GM21515 (cell line): ENCODE measurements around the gene NRSN2.
A peak's percentile ranks its signal among the peaks of the same experiment; 100 is the strongest.
"Not testable (repeated sequence)": the region's sequence is repeated elsewhere in the genome, so short reads cannot be mapped to it uniquely, and the experiment has no call there.

Experiments used
- ATAC-seq: cut with Tn5 transposase; IDR thresholded peaks from one replicate; pipeline ENCODE4 v1.9.1; 2021; ENCODE audit not compliant: unreplicated experiment

Gene NRSN2

GRCh38 chr20:373171-373890, 26.4 kb downstream of the NRSN2 start:
- no peak for ATAC-seq

- ATAC-seq = no peak
These were observed 28.5 kb downstream of the NRSN2 start for GRCh38 chr20:375265-375889.

GRCh38 chr20:376089-376488, 29.2 kb downstream of the NRSN2 start:
- ATAC-seq = no peak

- ATAC-seq = no peak
These were observed 29.8 kb downstream of the NRSN2 start for GRCh38 chr20:376750-377149.

- ATAC-seq = not testable (repeated sequence)
These were observed 30.7 kb downstream of the NRSN2 start for GRCh38 chr20:377578-377977.

- no peak for ATAC-seq
These were observed 32.0 kb downstream of the NRSN2 start for GRCh38 chr20:378961-379336.

GRCh38 chr20:380763-381580, 34.1 kb downstream of the NRSN2 start:
- ATAC-seq = peak; percentile 64

GRCh38 chr20:381581-382290, 34.8 kb downstream of the NRSN2 start:
- ATAC-seq = peak; percentile 61

GRCh38 chr20:382291-383115, 35.6 kb downstream of the NRSN2 start:
- ATAC-seq = peak; percentile 3

- no peak for ATAC-seq
These were observed 37.0 kb downstream of the NRSN2 start for GRCh38 chr20:383889-384288.

GRCh38 chr20:384723-385122, 37.8 kb downstream of the NRSN2 start:
- ATAC-seq = no peak

GRCh38 chr20:385448-385847, 38.5 kb downstream of the NRSN2 start:
- ATAC-seq = no peak

- ATAC-seq = not testable (repeated sequence)
These were observed 39.7 kb downstream of the NRSN2 start for GRCh38 chr20:386634-387033.

GRCh38 chr20:387520-387919, 40.6 kb downstream of the NRSN2 start:
- ATAC-seq = no peak

- no peak for ATAC-seq
These were observed 41.4 kb downstream of the NRSN2 start for GRCh38 chr20:388034-388994.

- ATAC-seq = no peak
These were observed 42.3 kb downstream of the NRSN2 start for GRCh38 chr20:389220-389619.

- no peak for ATAC-seq
These were observed 44.3 kb downstream of the NRSN2 start for GRCh38 chr20:391041-391711.

- not testable (repeated sequence) for ATAC-seq
These were observed 46.4 kb downstream of the NRSN2 start for GRCh38 chr20:393296-393695.

GRCh38 chr20:396252-396618, 49.3 kb downstream of the NRSN2 start:
- no peak for ATAC-seq
